Measurements from ENCODE around the gene USP17L21.
"Not testable (repeated sequence)": the region's sequence is repeated elsewhere in the genome, so short reads cannot be mapped to it uniquely, and the experiment has no call there.

- TF ChIP-seq CTCF, POLR2A (IDR thresholded peaks at IDR 0.05): not testable (repeated sequence)
Measured at GRCh38 chr4:9215105-9215504, 47.6 kb upstream of the USP17L21 start, which contains the start of gene USP17L11.

Data from esophagus squamous epithelium (tissue), 4 donors.